ENCODE results near the gene ELOA.

- no peak for TF ChIP-seq SIN3A (IDR thresholded peaks at IDR 0.05; ENCODE audit: borderline replicate concordance, insufficient read depth, low read length)
- TF ChIP-seq REST (IDR thresholded peaks at IDR 0.05; ENCODE audit: insufficient read depth in 1 of 2, low read depth in 2 of 2, low read length in 2 of 2), result no peak
- TF ChIP-seq TAF1 (IDR thresholded peaks at IDR 0.05; ENCODE audit: borderline replicate concordance, insufficient read depth, low read length), result no peak
These were observed 56.5 kb downstream of the ELOA start for GRCh38 chr1:23799570-23800399.

Measured in PFSK-1 (cell line).